T follicular helper cell (primary cell): ENCODE results near the gene RUFY4.
"Not testable (repeated sequence)": the region's sequence is repeated elsewhere in the genome, so short reads cannot be mapped to it uniquely, and the experiment has no call there.

Source experiments
- DNase-seq: peaks from one replicate; pipeline ENCODE4 v3.0.0-alpha.2; 2020; ENCODE audit warnings: low read depth

RUFY4 gene

DNA sequence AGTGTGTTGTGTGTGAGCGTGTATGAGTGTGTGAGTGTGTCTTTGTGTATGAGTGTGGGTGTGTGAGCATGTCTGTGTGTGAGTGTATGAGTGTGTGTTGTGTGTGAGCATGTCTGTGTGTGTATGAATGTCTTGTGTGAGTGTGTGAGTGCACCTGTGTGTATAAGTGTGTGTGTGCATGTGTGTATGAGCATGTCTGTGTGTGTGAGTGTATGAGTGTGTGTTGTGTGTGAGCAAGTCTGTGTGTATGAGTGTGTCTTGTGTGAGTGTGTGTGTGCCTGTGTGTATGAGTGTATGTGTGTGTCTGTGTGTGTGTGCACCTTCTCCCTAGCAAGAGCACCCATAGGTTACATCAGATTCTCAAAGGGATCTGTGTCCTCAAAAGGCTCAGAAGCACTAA is 37.8 kb upstream of the RUFY4 start:
- DNase-seq, result no peak

GRCh38 chr2:218031771-218032257 is 37.2 kb upstream of the RUFY4 start:
- DNase-seq, result no peak

GRCh38 chr2:218032336-218033171 is 36.5 kb upstream of the RUFY4 start:
- no peak for DNase-seq

DNA sequence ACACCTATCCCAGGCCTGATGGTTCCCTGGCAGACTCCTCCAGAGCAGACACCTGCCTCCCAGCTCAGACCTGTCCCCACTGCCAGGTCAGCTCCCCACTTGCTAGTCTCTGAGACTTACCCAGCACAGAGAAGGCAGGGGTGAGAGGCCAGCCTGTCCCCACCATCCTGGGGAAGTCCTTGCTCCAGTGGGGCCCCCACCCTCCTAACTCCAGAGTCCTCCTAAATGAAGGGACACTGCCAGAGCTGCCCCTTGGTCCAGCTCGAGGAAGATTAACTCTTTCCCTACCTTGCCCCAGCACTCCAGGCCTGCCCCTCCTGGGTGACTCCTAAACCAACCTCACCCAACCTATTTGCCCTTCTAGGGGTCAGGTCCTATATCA is 35.9 kb upstream of the RUFY4 start:
- DNase-seq, result no peak

- no peak for DNase-seq
Observed at GRCh38 chr2:218033590-218034496, 35.2 kb upstream of the RUFY4 start.

GRCh38 chr2:218034497-218035213 is 34.4 kb upstream of the RUFY4 start:
- peak; percentile 52 for DNase-seq

- no peak for DNase-seq
Observed at GRCh38 chr2:218035463-218036100, 33.5 kb upstream of the RUFY4 start.

GRCh38 chr2:218036371-218036770 is 32.7 kb upstream of the RUFY4 start:
- DNase-seq, result no peak

DNA sequence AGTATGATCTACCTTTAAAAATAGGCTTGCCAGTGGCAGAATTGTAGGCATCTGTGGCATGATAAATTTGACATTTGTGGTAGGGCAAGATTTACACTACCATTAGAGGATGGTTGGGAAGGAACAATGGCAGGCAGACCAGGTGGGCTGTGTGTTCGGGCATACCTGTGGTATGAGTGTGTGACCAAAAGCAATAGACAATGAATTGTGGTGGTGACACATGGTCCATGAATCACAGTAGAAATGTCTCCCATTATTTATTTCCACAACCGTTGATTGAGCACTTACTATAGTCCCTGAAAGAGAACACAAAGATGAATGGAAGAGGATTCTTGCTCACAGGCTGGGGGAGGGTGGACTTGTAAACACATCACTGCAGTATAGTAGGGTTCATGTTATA is 29.9 kb upstream of the RUFY4 start:
- DNase-seq, result no peak

DNA sequence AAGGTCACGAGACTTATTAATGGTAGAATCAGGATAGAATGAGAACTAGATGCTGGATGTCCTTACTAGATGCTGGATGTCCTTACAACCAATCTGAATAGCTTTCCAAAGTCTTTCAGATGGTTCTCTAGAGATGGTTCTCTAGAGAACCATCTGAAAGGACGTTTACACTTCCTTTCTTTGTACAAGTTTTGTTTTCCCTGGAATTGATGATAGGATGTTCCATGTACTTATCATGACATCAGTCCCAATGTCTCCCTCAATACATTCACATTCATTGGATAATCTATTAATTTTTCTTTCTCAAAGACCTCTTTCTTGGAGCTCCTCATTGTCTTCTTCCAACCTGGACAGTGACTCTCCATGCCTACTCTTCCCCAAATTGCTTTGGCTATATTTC is 28.2 kb upstream of the RUFY4 start:
- no peak for DNase-seq

GRCh38 chr2:218041302-218042168 is 27.5 kb upstream of the RUFY4 start:
- DNase-seq, result no peak

DNA sequence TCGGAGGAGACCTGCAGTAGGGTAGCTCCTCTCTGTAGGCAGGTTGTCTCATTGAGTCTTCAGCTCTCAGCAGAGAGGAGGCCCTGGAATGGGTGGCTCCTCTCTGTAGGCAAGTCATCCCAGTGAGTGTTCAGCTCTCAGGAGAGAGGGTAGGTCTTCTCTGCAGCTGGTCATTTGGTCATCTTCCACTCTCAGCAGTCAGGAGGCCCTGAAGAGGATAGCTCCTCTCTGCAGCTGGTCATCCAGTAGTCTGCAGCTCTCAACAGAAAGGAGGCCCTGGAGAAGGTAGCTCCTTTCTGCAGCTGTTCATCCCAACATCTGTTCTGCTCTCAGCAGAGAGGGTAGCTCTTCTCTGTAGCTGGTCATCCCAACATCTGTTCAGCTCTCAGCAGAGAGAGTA is 26.0 kb upstream of the RUFY4 start:
- DNase-seq, result no peak

DNA sequence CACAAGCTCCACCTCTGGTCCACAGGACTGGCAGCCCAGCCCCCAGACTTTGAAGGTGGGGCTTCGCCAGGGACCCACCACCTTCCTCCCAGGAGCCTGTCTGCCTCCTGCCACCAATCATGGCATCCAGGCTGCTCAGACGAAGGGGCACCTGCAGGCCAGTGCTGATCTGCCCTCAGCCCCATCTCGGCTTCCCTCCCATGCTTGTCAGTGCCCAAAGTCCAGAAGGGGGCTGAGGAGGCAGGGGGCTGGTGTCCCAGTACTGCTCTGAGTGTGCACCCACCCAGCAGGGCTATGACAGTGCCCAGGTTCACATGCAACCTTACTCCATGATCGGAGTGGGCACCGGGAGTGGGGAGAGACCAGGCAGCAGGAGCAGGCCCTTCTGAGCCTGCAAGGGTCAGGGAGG is 25.3 kb upstream of the RUFY4 start:
- DNase-seq, result no peak

DNA sequence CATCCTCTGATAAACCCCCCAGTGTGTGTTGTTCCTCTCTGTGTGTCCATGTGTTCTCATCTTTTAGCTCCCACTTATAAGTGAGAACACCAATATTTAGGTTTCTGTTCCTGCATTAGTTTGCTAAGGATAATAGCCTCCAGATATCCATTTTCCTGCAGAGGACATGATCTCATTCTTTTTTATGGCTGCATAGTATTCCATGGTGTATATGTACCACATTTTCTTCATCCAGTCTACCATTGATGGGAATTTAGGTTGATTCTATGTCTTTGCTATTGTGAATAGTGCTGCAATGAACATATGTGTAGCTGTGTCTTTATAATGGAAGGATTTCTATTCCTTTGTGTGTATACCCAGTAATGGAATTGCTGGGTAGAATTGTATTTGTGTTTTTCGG is 24.5 kb upstream of the RUFY4 start:
- not testable (repeated sequence) for DNase-seq

DNA sequence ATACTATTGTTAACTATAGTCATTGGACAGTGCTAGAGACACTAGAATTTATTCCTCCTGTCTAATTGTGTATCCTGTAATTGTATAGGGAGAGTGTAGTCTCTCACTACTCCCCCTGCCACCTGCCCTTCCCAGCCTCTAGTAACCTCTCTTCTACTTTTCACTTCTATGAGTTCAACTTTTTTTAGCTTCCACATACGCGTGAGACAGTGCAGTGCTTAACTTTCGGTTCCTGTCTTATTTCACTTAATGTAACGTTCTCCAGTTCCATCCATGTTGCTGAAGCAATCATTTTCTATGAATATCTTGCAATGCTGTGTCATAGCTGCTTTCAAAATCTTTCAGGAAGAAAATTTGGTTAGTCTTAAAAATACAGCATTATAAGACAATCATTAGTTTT is 22.8 kb upstream of the RUFY4 start:
- no peak for DNase-seq

DNA sequence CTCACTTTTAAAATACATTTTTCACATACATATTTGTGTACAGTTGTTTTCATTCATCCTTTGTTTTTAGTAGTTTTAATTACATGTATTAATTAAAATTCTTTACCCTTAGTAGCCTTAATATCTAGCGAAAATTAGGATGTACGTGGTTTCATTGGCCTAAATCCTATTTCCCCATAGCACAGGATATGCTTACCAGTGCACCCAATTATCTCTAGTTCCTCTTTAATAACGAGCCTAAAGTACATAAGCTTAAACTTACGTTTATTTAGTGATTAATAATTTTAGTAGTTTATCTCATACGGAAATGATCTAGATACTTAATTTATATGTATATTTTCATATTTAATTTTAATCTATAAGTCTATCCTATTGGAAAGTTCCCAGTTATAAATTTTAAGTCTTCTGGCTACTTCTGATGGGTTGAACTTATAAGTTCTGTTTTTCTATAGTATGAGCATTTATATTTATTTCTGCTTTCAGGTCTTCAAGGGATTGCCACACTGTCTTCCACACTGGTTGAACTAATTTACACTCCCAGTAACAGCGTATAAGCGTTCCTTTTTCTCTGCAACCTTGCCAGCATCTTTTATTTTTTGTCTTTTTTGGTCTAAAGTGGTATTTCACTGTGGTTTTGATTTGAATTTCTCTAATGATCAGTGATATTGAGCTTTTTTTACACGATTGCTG is 21.4 kb upstream of the RUFY4 start:
- DNase-seq, result no peak

DNA sequence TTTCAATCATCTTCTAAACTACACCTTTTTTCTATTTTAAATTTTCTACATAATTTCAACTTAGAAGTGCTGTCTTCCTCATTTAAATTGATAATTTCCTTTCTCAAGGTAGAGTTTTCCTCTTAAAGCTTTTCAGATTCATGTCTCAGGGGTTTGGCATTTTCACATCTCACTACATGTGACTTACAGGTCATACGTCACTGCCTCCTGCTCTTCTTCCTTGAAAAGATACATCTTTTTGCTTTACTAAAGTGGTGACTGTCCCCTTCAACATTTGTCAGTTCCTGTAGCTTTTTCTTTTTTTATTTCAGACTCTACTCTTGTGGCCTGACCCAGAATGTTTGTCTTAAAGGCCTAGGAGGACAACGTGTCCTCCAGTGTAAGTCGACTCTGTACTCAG is 17.1 kb upstream of the RUFY4 start:
- no peak for DNase-seq

- no peak for DNase-seq
Observed at GRCh38 chr2:218059289-218059688, 9.8 kb upstream of the RUFY4 start.

- no peak for DNase-seq
Observed at GRCh38 chr2:218060118-218060517, 8.9 kb upstream of the RUFY4 start.
